Adipocyte (in vitro differentiated cells): ENCODE measurements around the gene DAB2IP.

ENCODE experiments used
- DNase-seq: peaks from one replicate; pipeline ENCODE4 v3.0.0-alpha.2; 2015; ENCODE audit warnings: low read depth
- H3K27me3 ChIP-seq: replicated peaks from 2 replicates; pipeline ENCODE4 v1.7.0; 2013; ENCODE audit warnings: mild to moderate bottlenecking, low read length, moderate library complexity; ENCODE audit not compliant: control insufficient read depth, insufficient read depth
- H3K36me3 ChIP-seq: 2 replicates; pipeline ENCODE4 v1.7.0; 2013; ENCODE audit warnings: low read length, mild to moderate bottlenecking, moderate library complexity; ENCODE audit not compliant: control insufficient read depth, insufficient read depth, severe bottlenecking
- H3K4me1 ChIP-seq: 2 replicates; pipeline ENCODE4 v1.7.0; 2013; ENCODE audit warnings: mild to moderate bottlenecking, low read length, moderate library complexity; ENCODE audit not compliant: control insufficient read depth, insufficient read depth
- H3K4me3 ChIP-seq: 2 replicates; pipeline ENCODE4 v1.7.0; 2013; ENCODE audit warnings: mild to moderate bottlenecking, low read length, moderate library complexity
- H3K9ac ChIP-seq: 2 replicates; pipeline ENCODE4 v1.7.0; 2013; ENCODE audit warnings: mild to moderate bottlenecking, low read length, moderate library complexity
- H3K9me3 ChIP-seq: 2 replicates; pipeline ENCODE4 v1.7.0; 2013; ENCODE audit warnings: mild to moderate bottlenecking, low read length, moderate library complexity; ENCODE audit not compliant: control insufficient read depth

DAB2IP gene

DNA sequence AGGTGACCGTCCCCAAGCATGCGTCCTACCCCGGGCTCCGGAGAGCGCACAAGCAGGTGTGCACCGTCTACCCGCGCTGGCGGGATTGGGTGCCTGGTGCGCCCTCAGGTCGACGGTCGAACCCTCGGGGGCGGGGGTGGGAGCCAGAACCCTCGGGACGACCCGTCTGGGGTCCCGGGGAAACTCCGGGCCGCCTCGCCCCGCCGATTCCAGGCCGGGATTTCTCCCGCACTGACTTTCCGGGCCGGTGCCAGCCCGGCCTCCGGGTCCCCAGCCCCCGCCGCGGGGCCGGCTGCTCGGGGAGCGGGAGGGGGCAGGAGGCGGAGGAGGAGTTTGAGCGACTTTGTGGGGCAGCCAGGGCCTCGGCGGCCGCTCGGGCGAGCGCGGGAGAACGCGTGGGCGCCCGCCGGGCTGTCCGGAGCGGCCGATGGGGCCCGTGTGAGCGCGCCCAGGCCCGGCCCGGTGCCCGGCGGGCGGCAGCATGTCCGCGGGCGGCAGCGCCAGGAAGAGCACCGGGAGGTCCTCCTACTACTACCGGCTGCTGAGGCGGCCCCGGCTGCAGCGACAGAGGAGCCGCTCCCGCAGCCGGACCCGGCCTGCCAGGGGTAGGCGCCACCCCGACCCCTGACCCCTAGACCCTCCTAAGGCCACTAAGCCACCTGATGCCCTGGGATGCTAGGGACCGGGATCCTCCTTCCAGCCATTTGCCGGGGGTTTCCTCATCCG lies at the start of gene DAB2IP:
Gene DAB2IP (plus strand): TSS at position 340 of the 726 bp plus-strand sequence. CDS start 142 bp downstream, at position 482.
- Histone ChIP-seq H3K27me3 (peaks cover 48% of the 10 kb centered on the region), H3K36me3 (no peaks in the 10 kb centered on the region), H3K9me3 (no peaks in the 10 kb centered on the region), H3K9ac (no peak within 1 kb of the TSS), H3K4me3 (peak within 1 kb of the TSS; percentile 67), H3K4me1 (peaks cover 8% of the 10 kb centered on the region)
- peak; percentile 88 for DNase-seq

DNA sequence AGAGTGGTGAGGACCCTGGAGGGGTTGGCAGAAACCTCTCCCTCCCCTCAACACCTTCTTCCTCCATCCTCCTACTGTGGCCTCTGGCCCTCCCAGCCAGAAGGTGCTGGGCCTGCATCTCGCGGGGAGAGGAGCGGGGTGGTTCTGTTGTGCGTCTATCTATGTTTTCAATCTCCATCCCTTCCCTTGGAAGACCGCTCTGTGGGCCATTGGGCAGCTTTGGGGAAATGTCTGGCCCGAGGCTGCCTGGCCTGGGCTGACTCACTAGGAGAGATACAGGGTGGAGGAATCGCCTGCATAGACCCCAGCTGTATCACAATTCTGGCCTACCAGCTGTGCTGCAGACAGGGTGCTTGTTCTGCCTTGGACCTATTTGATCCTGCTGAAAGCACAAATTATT lies 48.4 kb upstream of the DAB2IP start:
- Histone ChIP-seq H3K9me3 (no peaks in the 10 kb centered on the region), H3K36me3 (no peaks in the 10 kb centered on the region), H3K27me3 (peaks cover 34% of the 10 kb centered on the region), H3K4me1 (peaks cover 31% of the 10 kb centered on the region), H3K9ac (no peak overlapping the region), H3K4me3 (no peak overlapping the region)
- DNase-seq, result no peak

DNA sequence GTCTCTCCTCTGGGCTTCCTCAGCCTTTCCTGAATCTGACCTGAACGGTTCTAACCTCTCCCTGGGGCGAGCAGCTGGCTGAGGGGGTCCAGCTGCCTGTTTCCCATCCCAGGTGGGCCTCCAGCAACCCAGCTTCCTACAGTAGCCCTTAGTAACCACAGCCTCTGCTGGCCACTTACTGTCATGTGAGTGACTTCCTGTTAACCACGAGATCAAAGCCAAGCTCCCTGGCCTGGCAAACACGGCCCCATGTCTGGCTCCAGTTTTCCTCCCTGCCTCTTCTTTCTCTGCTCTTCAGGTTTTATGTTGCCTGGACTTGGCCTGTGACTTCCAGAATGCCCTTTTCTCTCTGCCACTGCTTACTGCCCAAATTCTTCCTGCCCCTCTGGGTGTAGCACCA lies 47.2 kb upstream of the DAB2IP start:
- Histone ChIP-seq H3K36me3 (no peaks in the 10 kb centered on the region), H3K9ac (no peak overlapping the region), H3K27me3 (peaks cover 34% of the 10 kb centered on the region), H3K9me3 (no peaks in the 10 kb centered on the region), H3K4me1 (peaks cover 26% of the 10 kb centered on the region), H3K4me3 (no peak overlapping the region)
- DNase-seq, result no peak

DNA sequence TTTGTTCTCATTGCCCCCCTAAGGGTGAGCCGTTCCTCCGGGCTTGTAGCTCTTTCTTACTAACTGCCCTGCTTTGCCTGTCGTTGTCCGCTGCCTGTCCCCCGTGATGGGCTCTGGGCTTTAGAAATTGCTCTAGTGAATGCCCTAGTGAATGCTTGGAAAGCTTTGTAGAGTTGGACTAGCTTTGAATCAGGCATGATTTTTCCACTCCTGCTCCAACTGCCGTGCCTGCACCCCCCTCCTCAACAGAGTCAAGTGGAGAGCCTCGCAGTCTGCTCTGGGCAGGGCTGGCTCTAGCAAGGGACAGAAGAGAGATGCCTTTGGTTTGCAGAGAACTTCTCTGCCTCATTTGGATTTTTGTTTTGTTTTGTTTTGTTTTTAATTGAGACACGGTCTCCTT lies 46.8 kb upstream of the DAB2IP start:
- Histone ChIP-seq H3K9ac (no peak overlapping the region), H3K36me3 (no peaks in the 10 kb centered on the region), H3K27me3 (peaks cover 33% of the 10 kb centered on the region), H3K9me3 (no peaks in the 10 kb centered on the region), H3K4me1 (peaks cover 25% of the 10 kb centered on the region), H3K4me3 (no peak overlapping the region)
- no peak for DNase-seq

DNA sequence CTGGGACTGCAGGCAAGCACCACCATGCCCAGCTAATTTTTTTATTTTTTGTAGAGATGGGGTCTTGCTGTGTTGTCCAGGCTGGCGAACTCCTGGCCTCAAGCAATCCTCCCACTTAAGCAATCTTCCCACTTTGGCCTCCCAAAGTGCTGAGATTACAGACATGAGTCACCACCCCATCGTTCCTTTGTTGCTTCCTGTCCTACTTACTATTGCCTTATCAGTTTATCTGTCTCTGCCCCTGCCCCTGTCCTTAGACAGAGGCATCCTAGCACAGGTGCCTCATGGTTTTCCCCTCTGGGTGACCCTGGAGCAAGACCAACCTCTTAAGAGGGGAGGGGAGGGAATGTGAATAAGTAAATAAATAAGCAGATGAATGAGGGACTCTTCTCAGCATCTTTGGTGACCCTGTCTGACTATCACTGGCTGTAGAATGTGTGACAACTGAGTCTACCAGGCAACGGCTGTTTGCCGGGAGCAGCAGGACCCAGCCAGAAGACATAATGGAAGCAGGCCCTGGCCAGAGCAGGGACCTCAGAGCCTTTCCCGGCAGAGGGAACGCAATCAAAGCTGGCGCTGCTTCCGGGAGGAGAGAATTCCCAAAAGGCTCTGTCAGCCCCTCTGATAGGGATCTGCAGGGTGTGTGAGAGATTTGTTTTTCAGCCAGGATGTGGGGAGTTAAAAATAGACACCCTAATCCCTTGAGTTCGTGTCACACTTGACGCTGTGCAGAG lies 43.8 kb upstream of the DAB2IP start:
- Histone ChIP-seq H3K4me3 (no peak overlapping the region), H3K27me3 (peaks cover 23% of the 10 kb centered on the region), H3K36me3 (no peaks in the 10 kb centered on the region), H3K9ac (no peak overlapping the region), H3K4me1 (peaks cover 14% of the 10 kb centered on the region), H3K9me3 (no peaks in the 10 kb centered on the region)
- DNase-seq, result peak; percentile 43

DNA sequence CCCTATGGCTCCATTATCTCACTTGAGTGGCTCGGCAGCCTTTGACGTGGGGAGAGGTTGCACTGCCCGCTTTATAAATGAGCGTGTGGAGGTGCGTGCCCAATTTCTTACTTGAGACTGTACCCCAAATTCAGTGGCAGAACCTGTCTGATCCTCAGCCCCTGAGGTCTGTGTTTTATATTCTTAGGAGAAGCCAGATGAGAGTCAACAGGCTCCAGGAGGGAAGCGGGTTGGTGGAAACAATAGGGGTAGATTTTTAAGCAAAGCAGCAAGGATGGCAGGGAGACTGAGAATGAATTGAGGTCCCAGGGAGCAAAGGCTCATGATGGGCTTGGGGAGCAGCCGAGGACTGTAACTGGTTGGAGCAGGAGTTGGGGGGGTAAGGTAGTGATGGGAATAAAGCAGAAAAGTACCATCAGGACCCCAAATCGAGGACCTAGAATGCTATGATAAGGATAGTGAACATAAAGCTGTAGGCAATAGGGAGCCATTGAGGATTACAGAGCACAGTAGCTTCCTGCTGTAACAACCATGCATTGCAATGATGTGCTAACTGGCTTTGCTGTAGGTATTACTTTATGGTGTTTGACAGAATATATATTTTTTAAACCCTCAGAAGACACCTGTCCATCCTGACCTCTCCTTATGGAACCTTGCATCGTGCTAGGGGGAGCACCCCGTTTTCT lies 43.1 kb upstream of the DAB2IP start:
- Histone ChIP-seq H3K4me3 (no peak overlapping the region), H3K9me3 (no peaks in the 10 kb centered on the region), H3K9ac (no peak overlapping the region), H3K27me3 (peaks cover 23% of the 10 kb centered on the region), H3K4me1 (peaks cover 18% of the 10 kb centered on the region), H3K36me3 (no peaks in the 10 kb centered on the region)
- DNase-seq, result no peak

DNA sequence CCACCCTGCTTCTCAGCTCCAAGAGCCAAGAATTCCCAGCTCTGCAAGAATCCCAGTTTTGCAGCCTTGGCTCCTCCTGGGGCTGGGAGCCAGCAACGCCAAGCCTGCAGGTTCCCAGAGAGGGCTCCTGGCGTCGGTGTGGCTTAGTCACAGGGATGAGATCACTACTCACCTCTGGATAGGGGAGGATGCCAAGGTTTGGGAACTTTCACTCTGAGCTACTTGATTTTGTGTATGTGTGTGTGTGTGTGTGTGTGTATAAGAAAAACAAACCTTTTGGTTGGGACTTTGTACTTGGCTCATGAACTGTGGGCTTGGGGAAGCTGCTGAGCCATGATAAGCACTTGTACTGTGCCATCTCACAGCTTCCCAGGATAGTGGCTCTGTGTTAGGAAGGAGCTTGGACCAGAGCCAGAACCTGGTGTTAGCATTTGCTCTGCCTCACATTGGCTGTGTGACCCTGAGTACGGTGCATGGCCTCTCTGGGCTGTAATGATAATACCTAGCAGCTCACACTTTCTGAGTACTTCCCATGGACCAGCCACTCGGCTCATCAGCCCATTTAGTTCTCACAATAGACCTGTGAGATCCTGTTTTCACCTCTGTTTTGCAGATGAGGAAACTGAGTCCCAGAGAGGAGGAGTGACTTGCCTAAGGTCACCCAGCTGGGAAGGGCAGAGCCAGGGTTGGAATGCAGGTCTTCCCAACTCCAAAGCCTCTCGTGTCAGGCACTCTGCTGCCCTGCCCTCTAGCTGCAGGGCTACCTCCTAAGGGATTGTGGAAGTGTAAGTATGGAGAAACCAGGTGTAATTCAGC lies 41.4 kb upstream of the DAB2IP start:
- peaks cover 18% of the 10 kb centered on the region for H3K4me1 ChIP-seq
- H3K9me3 ChIP-seq, result no peaks in the 10 kb centered on the region
- H3K4me3 ChIP-seq, result no peak overlapping the region
- peaks cover 16% of the 10 kb centered on the region for H3K27me3 ChIP-seq
- peak; percentile 14 for DNase-seq
- H3K36me3 ChIP-seq, result no peaks in the 10 kb centered on the region
- no peak overlapping the region for H3K9ac ChIP-seq

DNA sequence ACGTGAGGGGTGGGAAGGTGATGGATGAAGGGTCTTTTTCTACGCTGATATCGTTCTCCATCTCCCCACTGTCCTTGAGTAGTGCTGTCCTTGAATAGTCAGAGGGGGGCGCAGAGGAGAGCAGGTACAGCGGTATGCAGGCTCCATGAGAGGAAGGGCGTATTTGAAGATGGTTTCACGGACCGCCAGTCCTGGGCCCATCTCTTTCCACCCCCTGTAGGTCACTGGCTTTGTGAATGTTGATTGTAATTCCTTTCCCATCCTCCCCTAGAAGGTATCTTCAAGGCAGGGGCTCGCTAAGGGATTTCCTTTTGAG lies 40.8 kb upstream of the DAB2IP start:
- no peak for DNase-seq
- Histone ChIP-seq H3K4me1 (peaks cover 18% of the 10 kb centered on the region), H3K27me3 (peaks cover 16% of the 10 kb centered on the region), H3K36me3 (no peaks in the 10 kb centered on the region), H3K4me3 (no peak overlapping the region), H3K9me3 (no peaks in the 10 kb centered on the region), H3K9ac (no peak overlapping the region)

DNA sequence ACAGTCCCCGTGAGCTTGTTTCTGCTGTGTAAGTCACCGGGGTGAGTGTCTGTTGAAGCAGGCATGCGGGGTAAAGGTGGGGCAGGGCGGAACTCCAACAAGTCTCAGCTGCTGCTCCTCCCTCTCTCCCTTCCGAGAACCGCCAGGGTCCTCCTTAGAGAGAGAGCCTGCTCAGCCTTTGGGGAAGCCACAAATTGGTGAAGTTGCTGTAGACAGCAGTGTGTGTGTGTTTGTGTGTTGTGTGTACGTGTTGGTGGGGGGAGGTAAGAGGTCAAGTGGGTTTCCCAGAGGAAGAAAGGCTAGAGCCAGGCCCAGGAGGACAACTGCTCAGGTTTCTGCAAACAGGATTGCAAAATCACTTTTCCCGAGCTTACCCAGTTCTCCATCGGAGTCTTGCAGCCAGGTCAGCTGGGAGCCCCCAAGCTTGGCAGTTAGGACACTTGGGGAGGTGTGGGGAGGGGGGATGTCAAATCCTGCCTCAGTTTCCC lies 38.9 kb upstream of the DAB2IP start:
- Histone ChIP-seq H3K36me3 (no peaks in the 10 kb centered on the region), H3K9ac (no peak overlapping the region), H3K4me3 (no peak overlapping the region), H3K9me3 (no peaks in the 10 kb centered on the region), H3K27me3 (peaks cover 18% of the 10 kb centered on the region), H3K4me1 (peaks cover 14% of the 10 kb centered on the region)
- DNase-seq, result no peak

DNA sequence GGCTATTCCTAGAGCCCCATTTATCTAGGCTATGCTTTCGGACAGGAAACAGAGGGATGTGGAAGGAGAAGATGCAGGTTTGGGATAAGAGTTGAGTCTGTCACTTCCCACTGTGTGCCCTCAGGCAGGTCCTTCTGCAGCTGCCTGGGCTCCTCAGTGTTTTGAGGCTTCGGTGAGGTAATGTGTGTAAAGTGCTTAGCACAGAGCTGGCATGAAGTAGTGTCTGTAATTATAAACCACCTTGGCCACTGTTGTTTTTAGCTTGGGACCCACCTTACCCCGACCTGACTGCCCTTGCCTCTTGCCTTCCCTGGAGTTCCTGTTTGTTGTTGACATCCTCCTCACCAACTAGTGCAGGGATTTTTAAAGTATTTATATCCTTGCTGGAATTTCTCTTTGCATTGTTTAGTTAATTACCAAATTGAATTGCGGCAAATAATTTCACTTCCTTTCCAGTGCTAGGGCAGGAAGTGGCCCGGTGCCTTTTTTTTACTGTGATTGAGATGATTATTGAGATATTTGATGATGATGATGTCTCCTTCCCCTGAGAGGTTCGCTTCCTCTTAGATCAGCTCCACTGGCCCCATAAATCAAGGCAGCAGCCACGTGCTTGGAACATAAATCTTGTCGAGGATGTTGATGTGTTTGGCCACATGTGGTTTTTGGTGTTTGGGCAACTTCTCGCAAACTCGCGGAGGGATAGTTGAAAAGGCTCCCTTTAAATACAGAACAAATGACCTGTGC lies 38.3 kb upstream of the DAB2IP start:
- DNase-seq, result no peak
- peaks cover 18% of the 10 kb centered on the region for H3K27me3 ChIP-seq
- H3K9me3 ChIP-seq, result no peaks in the 10 kb centered on the region
- no peaks in the 10 kb centered on the region for H3K36me3 ChIP-seq
- H3K9ac ChIP-seq, result no peak overlapping the region
- H3K4me1 ChIP-seq, result peaks cover 9% of the 10 kb centered on the region
- H3K4me3 ChIP-seq, result no peak overlapping the region
